Retina (tissue), 1 donor: Measurements from ENCODE around the gene CCDC68.

ENCODE experiments used
- DNase-seq: peaks from one replicate; pipeline ENCODE4 v3.0.0-alpha.2; 2016

CCDC68 gene

DNA sequence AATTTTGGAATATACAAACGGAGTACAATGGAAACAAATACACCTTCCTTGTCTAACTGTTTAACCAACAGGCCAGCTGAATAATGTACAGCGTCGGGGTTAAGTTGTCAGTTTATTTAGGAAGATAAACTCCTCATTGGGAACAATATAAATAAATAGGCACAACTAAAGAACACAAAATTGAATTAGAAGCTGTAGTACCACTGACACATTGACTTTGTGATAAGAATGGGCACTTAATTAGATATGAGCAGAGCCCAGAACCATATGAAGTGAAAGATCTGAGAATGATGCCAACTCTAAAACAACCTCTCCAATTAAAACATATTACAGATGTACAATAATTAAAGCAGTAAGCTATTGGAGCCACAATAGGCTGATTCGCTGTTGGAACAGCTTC is 44.4 kb downstream of the CCDC68 start:
- DNase-seq, result no peak

DNA sequence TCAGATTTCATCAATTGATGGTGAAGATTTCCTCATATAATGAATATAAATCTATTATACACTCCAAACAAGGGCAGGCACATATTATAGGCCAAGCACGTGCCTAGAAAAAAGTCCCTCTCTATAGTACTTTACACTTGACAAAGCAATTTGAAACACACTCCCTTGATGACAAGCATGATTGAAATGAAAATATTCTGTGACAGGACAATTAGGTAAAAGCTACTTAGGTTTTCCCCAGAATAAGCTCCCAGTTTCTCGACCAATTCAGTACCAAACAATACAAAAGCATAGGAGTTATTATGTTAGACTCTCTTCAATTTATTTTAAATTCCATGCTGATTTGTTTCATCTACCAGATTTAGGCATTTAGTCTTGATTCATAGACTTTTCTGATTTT is 47.7 kb downstream of the CCDC68 start:
- DNase-seq, result no peak

GRCh38 chr18:54910161-54910919 is 48.9 kb downstream of the CCDC68 start:
- no peak for DNase-seq

- no peak for DNase-seq
Measured at GRCh38 chr18:54909538-54909937, 49.7 kb downstream of the CCDC68 start.

DNA sequence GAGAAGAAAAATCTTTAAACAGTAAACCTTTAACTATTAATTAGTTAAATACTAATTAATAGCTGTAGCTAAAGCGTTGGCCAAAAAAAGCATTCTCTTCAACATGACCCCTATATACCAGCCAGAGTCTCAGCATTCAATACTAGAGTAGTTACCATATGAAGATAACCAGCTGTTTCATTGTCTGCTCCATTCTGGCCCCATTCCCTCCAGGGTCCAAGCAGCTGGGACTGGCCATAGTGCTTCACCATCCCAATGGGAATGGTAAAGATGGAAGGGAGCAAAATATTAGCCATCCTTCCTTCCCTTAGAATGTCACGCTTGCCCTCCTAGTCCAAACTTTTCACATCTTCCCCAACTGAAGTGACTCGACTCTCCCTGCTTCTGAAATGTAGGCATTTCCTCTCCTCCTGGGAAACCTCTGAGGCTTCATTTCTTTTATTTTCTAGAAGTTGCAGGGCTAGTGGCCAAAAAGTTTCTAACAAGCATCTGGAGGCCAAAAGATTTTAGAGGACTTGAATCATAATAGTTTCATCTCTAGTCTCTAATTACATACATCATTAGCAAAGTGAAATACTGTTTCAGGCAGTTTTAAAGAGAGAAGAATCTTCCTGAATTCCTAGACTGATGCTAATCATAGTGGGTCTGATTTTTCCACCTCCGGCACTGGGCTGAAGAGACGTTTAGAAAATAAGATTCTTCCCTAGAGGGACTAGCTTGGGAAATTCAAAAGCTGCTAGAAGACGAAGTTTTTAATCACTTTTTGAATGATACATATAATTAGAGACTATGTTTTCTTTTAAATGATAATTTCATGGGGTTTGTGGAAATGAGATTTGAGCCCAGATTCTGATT is 52.7 kb downstream of the CCDC68 start:
- DNase-seq, result no peak

DNA sequence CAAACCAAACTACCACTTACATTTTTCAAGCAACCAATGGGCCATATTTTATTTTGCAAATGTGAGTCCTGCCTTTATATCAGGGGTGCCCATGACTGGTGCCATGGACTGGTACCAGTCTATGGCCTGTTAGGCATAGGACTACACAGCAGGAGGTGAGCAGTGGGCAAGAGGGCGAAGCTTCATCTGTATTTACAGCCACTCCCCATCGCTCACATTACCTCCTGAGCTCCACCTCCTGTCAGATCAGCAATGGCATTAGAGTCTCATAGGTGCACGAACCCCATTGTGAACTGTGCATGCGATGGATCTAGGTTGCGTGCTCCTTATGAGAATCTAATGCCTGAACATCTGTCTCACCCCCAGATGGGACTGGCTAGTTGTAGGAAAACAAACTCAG is 53.6 kb downstream of the CCDC68 start:
- DNase-seq, result no peak

GRCh38 chr18:54904581-54904980 is 54.7 kb downstream of the CCDC68 start:
- no peak for DNase-seq

GRCh38 chr18:54900290-54900689 is 59.0 kb downstream of the CCDC68 start:
- DNase-seq, result no peak

- no peak for DNase-seq
Measured at GRCh38 chr18:54899500-54899899, 59.8 kb downstream of the CCDC68 start.

DNA sequence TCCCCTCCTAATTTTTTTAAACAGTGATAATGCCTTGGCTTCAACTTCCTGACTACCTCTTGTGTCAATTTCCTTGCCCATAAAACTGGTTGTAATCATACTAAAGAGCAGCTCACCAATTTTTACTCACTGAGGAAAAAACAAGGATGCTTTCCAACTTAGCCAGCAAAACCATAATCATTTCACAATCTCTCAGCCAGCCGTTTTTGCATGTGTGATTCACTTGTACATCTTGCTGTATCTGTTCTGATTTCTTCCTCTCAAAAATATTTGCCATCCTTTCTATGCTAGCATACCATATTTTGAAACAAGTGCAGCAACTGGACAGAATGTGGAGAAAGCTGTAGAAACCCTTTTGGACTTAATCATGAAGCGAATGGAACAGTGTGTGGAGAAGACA is 70.3 kb downstream of the CCDC68 start:
- no peak for DNase-seq

GRCh38 chr18:54888378-54888777 is 70.9 kb downstream of the CCDC68 start:
- no peak for DNase-seq

DNA sequence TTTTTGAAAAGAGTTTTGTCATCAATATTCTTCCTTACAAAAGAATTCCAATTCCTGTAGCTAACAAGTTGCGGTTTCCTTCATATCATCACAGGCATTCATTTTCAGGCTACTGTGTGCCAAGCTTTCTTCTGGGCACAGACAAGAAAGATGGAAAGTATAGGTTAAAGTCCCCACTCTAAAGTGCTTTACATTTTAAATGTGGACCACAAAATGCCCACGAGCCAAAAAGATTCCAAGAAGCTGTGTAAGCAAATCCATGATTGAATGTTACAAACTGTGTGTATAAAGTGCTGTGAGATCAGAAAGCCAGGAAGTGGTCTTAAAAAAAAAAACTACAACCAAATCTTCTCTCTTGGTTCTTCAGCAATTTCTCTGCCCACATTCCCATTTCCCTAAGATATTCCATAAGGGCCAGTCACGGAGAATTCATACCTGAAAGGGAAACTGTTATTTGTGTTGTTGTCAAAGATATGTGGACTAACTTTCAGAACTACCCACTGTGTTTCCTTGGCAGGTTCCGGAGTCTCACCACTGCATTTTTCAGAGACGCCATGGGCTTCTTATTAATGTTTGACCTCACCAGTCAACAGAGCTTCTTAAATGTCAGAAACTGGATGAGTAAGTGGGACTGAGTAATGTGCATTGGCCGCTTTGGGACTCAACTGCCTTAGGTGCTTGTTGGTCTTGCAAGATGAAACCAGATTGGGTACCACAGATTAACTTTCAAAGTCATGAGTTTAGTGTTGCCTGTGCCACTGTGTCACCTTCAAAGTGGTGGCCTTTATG is 75.3 kb downstream of the CCDC68 start:
- no peak for DNase-seq

DNA sequence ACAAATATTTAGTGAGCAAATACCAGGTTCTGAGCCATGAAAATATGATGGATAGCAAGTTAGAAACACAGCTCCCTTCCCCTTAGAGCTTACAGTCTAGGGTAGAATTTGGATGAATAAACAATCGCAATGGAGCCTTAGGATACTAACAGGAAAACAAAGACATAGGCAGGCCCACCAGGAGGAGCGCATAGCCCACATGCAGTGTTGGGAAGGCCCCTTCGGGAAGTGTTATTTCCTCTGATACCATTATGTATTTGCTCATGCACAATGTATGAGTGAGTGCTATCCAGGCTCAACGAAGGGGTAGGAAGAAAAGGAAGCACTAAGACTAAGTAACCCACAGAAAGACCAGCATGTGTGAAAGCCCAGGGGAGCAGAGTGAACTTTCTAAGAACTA is 76.9 kb downstream of the CCDC68 start:
- DNase-seq, result no peak

GRCh38 chr18:54881229-54881768 is 78.0 kb downstream of the CCDC68 start:
- DNase-seq, result no peak

- DNase-seq, result no peak
Measured at GRCh38 chr18:54880395-54881105, 78.7 kb downstream of the CCDC68 start.

- no peak for DNase-seq
Measured at GRCh38 chr18:54879691-54880090, 79.6 kb downstream of the CCDC68 start.

DNA sequence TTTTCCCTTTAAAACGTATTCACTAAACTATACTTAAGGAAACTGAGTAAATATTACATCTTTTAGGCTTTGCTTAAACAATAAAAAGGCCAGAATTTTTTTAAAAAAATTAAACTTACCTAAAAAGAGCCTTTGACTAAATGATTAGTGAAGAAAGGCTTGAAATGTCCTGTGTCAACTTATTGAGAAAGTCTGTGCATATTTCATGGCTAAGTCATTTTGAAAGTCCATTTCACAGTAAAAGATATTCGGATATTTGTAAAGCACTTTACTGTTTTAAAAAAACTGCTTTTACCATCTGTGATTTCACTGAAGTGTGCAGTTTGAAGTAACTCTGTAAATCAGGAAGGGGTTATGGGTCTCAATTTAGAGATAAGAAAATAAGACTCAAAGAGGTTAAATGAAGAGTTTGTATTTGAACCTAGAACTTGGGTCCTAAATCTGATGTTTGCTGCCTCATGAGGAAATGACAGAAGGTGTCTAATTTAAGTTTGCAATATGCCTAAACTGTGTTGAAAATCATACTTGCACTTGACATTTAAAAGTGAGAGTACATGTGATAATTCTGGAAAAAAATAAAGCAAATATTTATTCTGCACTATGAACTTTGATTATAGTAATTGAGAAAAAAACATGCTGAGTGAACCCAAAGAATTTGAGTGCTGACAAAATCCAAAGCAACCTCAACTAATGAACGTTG is 80.5 kb downstream of the CCDC68 start:
- DNase-seq, result no peak

- DNase-seq, result no peak
Measured at GRCh38 chr18:54878159-54878622, 81.1 kb downstream of the CCDC68 start.

DNA sequence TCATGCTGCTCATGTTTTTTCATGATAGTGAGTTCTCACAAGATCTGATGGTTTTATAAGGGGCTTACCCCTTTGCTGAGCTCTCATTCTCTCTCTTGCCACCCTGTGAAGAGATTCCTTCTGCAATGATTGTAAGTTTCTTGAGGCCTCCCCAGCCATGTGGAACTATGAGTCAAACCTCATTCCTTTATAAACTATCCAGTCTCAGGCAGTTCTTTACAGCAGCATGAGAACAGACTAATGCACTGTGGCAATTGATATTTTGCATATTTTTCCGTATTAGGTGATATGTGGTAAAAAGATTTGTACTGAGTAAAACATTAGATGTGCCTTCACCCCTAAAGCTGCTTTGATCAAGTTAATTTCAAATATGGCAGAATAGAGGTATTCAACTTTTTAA is 82.2 kb downstream of the CCDC68 start:
- no peak for DNase-seq

- DNase-seq, result no peak
Measured at GRCh38 chr18:54875063-54875462, 84.2 kb downstream of the CCDC68 start.

- no peak for DNase-seq
Measured at GRCh38 chr18:54873884-54874255, 85.4 kb downstream of the CCDC68 start.

GRCh38 chr18:54872681-54873080 is 86.6 kb downstream of the CCDC68 start:
- no peak for DNase-seq
